Renal cortex interstitium (tissue), 15 donors: ENCODE measurements around the gene AGAP2. TPM values are rescaled to one million over a fixed set of nuclear protein-coding genes. Genes with fewer than 3 reads are reported as not detected.
A peak's percentile ranks its signal among the peaks of the same experiment; 100 is the strongest.
"Not testable (repeated sequence)": the region's sequence is repeated elsewhere in the genome, so short reads cannot be mapped to it uniquely, and the experiment has no call there.

Experiments
- DNase-seq, 11 donors: peaks; one replicate each; pipeline ENCODE4 v3.0.0-alpha.2; 2013; ENCODE audit warnings: low read depth in 9 of 11, low spot score in 4 of 11; ENCODE audit errors: extremely low read depth in 1 of 11
- long read RNA-seq, 16 experiments: transcript quantifications; one replicate each; lab custom pipeline, GENCODE V29; 2026
- polyA plus RNA-seq, 3 donors: library from polyadenylated mRNA; unstranded; fragments of 120-200 nt; gene quantifications; one replicate each; pipeline ENCODE4 v1.2.1, GENCODE V29; 2013; ENCODE audit not compliant: insufficient read length in 3 of 3

Gene AGAP2
- 1 to 10 TPM in 2 of 3 donors, under 1 TPM in 1; 0.89 to 1.9 (median 1.1) TPM for polyA plus RNA-seq
- long read RNA-seq, donor 1 = 0 reads
- long read RNA-seq, donor 2, full-length matches to known transcripts = 1 of 1 reads
- long read RNA-seq, donor 2, partial matches to known transcripts = 0 of 1 reads
- long read RNA-seq, donor 2, other reads (novel, unspliced or antisense) = 0 of 1 reads
- long read RNA-seq, donor 3 = 0 reads
- long read RNA-seq, donor 4 = 0 reads
- long read RNA-seq, donor 5 = 0 reads
- long read RNA-seq, donor 6 = 0 reads
- long read RNA-seq, donor 7, partial matches to known transcripts = 74 of 101 reads
- long read RNA-seq, donor 7, other reads (novel, unspliced or antisense) = 27 of 101 reads
- long read RNA-seq, donor 8 = 0 reads
- long read RNA-seq, donor 9 = 0 reads
- long read RNA-seq, donor 10 = 0 reads
- long read RNA-seq, donor 11 = 0 reads
- long read RNA-seq, donor 12 = 0 reads
- long read RNA-seq, donor 13 = 0 reads
- long read RNA-seq, donor 14 = 0 reads
- long read RNA-seq, donor 15, full-length matches to known transcripts = 1 of 1 reads
- long read RNA-seq, donor 15, partial matches to known transcripts = 0 of 1 reads
- long read RNA-seq, donor 15, other reads (novel, unspliced or antisense) = 0 of 1 reads
- long read RNA-seq, donor 16, full-length matches to known transcripts = 1 of 1 reads
- long read RNA-seq, donor 16, partial matches to known transcripts = 0 of 1 reads
- long read RNA-seq, donor 16, other reads (novel, unspliced or antisense) = 0 of 1 reads

DNA sequence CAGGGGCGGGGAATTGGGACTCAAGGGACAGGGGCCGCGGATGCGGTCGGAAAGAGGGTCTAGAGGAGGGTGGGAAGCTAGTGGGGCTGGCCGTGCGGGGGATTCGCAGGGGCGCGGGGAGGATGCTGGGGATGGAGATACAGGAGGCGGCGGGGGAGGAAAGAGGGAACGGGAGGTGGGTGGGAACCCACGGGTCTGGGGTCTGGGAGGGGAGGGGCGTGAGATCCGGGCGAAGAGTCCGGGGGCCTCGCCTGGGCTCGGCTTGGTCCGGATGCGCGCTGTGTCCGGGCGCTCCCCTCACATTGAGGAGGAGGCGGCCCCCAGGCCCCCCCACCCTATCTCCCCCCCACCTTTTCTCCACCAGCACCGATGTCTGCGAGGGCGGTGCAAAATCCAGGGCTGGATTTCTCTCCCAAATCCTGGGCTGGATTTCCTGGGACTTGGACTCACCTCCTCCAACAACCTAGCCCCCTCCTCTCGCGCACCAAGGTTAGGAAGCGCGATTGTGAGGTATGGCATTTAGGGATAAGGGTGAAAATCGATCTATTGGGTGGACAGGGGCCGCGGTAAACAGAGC lies at the start of gene AGAP2:
Gene AGAP2, minus strand, starts transcription at position 82 of the 577 bp plus-strand sequence. CDS start 496 bp downstream, outside the sequence.
- DNase-seq = no peak

DNA sequence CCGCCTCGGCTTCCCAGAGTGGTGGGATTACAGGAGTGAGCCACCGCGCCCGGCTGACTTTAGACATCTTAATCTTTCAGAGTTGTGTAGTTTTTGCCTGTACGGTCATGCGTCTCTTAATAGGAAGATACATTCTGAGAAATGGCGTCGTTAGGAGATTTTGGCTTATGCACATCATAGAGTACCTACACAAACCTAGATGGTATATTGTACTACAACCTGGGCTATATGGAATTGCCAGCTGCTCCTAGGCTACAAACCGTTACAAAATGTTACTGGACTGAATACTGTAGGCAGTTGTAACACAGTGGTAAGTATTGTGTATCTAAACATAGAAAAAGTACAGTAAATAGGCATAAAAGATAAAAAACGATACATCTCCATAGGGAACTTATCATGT lies 45.3 kb upstream of the AGAP2 start:
- DNase-seq = no peak

DNA sequence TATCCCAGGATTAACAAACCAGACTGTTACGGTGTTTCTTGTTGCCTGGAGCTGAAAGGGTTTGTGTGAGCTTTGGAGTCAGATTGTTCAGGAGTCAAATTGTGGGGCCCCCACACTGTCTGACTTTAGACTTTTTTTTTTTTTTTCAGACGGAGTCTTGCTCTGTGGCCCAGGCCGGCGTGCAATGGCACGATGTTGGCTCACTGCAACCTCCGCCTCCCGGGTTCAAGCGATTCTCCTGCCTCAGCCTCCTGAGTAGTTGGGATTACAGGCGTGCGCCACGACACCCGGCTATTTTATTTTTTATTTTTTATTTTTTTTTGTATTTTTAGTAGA lies 44.9 kb upstream of the AGAP2 start:
- no peak for DNase-seq

DNA sequence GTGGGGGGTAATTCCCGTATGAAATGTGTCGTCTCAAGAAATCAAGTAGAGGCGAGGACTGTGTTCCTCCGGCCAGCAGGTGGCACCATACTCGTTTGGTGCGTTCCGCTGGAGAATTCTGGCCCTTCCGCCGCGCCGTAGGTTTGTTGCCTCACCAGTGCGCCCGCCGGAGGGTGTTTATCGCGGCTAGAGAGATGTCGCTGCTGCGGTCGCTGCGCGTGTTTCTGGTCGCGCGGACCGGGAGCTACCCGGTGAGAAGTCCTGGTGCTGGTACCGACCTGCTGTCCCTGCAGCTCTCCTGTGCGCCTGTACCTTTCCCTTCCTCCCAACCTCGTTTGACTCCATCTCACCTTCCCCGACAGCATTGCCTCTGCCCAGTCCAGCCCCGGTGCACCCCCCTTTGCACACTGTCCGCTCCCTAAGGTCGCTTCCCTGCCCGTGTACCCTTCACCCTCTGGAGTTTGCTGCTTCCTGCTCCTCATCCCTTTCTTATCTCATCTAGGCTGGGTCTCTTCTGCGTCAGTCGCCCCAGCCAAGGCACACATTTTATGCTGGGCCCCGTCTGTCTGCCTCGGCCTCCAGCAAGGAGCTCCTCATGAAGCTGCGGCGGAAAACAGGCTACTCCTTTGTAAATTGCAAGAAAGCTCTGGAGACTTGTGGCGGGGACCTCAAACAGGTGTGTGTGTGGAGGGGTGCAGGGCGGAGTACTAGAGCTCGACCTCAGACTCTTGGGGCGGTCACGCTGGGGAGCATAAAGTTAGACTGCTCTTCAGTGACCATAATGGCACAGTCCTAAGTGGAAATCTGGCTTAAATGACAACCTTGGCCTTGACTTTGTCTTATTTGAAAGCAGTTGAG lies 44.3 kb upstream of the AGAP2 start, which contains the start of gene TSFM:
Gene TSFM, plus strand, starts transcription at position 180 of the 858 bp plus-strand sequence. Its CDS starts 15 bp downstream, at position 195.
- peak; percentile 86 to 97 (median 94) for DNase-seq

DNA sequence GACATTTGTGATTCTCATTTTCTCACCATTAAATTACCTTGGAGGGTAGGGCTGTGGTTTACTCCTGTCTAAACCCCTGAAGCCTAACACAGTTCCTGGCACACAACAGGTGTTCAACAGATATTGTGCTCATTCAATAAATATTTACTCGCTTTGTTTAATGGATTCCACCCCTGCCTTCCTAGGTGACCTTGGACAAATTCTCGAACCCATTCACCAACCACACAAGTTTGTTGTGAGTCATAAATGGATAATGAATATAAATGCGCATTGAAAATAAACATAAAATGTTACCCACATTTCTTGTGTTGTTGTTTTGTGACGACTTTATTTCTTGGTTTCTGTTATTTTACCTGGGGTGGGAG lies 43.7 kb upstream of the AGAP2 start:
- DNase-seq = no peak

DNA sequence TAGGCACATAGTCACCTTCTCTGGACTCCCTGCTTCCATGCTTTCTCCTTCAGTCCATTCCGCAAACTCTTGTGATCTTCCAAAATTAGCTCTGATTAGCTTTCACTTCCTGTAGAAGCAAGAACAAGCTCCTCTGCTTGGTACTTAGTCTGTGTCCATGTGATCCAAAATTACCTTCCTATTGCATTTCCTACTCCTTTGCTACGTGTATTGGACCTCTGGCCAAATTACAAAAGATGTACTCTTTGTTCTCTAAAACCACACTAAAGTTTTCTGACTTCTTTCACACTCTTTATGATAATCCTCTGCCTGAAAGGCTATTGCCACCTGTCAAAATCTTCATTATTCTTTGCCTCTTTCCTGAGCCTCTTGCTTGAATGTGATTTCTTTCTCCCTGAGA lies 43.3 kb upstream of the AGAP2 start:
- DNase-seq = no peak

DNA sequence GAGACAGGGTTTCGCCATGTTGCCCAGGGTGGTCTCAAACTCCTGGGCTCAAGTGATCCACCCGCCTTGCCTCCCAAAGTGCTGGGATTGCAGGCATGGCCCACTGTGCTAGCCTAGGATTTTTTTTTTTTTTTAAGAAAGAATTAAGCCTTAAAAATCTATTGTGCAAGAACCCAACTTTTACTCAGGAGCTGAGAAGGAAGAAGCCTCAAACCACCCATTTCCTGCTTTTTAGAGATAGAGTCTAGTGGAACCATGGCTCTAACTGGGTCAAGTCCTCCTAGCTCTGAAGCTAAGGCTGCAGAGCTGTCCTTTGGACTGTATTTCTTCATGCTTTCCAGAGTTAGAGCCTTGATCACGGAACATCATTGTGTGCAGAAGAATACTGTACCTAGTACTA lies 42.7 kb upstream of the AGAP2 start:
- DNase-seq = no peak

DNA sequence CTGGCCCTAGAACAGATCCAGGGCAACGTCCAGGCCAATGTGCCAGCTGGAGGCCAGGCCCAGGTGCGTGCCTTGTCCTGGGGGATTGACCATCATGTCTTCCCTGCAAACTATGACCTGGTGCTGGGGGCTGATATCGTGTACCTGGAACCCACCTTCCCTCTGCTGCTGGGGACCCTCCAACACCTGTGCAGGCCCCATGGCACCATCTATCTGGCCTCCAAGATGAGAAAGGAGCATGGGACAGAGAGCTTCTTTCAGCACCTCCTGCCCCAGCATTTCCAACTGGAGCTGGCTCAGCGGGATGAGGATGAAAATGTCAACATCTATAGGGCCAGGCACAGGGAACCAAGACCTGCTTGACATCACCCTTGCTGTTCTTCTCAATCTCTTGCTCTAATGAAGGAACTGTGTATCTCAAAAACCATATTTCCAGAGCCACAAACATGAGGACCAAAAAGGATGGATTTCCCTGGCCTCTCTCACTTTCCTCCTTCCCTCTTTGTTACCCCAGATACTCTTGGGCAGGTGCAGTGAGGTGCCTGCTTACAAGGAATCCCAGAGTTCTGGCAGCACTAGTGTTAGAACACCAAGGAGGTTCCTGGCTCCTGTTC lies 41.8 kb upstream of the AGAP2 start:
- no peak for DNase-seq

DNA sequence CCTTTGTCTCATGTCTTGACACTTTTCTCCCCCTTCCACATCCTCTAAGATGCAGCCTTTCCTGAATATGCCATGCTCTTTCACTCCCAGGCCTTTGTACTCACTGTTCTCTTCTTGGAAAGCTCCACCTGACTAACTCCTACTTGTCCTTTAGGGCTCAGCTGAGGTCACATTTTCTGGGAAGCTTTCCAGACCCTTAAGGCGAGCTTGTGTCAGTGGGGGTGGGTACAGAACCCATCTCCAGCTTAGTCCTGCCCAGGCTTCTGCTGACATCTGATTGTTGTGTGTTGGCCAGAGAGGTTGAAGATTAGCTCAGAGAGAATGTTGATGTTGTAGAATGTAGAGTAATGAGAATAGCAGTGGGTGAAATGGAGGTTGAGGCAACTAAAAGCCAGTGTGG lies 41.2 kb upstream of the AGAP2 start:
- DNase-seq = no peak

DNA sequence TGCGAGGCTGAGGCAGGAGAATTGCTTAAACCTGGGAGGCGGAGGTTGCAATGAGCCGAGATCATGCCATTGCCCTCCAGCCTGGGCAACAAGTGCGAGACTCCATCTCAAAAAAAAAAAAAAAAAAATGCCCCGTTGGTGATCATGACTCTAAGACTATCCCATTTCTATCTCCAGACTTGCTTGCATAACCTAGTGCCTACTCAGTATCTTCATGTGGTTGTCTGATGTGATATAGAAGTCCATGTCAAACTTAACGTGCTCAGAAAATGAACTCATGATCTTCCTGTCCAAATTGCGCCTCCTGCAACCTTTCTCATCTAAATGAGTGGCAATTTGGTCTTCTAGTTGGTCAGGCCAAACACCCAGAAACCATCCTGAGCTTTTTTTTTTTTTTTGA lies 39.4 kb upstream of the AGAP2 start:
- no peak for DNase-seq

DNA sequence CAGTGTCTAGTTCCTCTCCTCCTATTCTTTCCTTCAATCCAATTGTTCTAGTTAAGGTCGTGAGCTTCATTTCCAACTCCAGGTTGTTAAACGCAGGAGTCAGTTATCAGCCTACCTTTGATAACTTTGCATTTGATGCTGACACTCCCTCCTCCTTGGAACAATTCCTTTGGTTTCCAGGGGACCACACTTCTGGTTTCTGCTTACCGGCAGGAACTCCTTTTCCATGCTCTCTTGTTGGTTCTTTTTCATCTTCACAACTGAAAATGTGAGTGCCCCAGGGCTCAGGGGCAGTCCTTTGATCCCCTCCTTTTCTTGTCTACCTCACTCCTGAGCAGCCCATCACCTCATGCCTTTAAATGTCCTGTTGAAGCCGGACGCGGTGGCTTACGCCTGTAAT lies 38.8 kb upstream of the AGAP2 start:
- DNase-seq = no peak

DNA sequence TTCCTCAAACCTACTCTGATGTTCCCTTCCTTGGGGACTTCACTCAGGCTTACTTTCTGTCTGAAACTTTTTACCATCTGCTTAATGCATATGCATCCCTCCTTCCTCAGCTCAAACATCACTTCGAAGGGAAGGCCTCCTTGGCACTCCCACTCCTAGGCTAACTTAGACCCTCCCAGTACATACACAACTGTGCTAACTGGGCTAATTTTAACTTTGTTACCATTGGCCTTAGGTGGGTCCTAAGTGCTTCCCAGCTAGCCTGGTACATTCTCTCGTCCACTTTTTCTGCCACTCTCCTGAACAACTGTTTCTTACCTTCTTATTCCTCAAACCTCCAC lies 37.7 kb upstream of the AGAP2 start:
- no peak for DNase-seq

DNA sequence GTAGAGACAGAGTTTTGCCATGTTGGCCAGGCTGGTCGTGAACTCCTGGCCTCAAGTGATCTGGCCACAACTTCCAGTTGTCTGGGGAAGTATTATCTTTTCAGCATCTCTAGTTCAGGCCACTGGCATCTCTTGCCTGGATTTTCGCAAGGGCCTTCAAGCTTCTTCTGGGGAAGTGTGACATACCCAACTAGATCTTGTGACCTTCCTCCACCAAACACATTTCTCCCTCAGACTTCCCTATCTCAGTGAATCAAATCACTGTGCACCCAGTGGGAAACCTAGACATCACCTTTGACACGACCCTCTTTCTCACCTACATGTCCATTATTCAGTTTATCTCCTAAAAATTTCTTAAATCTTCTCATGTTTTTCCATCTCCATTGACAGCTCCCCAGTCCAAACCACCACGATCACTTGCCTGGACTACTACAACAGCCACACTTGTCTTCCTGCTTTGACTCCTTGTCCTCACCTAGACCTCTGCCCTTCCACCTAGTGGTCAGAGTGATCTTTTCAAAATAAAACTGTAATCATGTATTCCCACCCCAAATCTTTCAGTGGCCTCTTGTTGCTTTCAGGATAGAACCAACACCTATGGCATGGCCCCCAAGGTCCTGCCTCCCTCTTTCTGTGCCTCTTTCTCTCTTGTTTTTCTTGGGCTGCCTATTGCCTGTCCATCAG lies 37.2 kb upstream of the AGAP2 start:
- DNase-seq = no peak

DNA sequence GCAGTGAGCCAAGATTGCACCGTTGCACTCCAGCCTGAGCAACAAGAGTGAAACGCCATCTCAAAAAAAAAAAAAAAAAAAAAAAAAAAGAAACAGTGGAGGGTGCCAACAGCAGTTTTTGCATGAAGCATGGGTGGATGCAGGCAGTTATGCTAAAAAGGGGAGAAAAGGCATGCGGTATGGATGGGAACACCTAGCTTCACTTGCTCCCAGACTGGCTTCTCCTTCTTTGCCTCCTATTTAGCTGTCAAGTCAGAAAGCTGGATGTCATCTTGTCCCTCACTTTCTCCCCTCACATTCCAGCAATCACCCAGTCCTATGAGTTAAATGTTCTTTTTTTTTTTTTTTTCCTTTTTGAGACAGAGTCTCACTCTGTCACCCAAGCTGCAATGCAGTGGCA lies 36.5 kb upstream of the AGAP2 start:
- no peak for DNase-seq

DNA sequence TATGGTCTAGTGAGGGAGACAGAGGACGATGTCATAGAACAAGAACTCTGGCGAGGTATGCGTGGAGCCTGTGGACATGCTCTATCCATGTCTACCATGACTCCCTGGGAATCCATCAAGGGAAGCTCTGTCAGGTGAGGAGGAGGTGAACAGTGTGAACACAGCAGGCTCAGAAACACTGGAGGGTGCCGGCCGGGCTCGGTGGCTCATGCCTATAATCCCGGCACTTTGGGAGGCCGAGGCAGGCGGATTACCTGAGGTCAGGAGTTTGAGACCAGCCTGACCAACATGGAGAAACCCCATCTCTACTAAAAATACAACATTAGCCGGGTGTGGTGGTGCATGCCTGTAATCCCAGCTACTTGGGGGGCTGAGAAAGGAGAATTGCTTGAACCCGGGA lies 36.1 kb upstream of the AGAP2 start:
- not testable (repeated sequence) for DNase-seq

DNA sequence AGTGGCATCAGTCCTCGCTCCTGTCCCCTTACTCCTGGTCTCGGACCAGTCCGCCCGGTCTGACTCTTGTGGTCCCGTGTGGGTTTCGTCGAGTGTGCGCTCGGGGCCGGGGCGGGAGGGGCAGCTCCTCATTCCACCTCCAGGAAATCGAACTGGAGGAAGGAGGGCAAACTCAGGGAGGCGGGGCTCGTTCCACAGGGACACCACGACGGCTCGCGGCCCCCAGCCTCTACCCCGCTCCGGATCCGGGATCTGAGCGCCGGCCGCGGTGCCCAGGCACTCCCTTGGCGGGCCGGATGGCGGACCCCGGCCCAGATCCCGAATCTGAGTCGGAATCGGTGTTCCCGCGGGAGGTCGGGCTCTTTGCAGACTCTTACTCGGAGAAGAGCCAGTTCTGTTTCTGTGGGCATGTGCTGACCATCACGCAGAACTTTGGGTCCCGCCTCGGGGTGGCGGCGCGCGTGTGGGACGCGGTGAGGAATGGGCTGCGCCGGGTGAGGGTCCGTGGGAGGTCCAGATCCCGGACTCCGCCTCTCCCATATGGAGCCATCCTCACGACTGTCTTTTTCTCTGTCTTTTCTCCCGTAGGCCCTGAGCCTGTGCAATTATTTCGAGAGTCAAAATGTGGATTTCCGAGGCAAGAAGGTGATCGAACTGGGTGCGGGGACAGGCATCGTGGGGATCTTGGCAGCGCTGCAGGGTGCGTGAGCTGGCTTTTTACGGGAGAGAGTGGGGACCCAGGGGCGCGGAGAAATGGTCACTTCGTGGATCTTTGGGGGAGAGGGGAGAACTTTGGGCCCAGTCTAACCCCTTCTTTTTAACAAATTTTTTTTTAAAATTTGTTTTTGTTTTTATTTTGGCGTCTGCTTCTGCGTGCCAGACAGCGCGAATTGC lies 34.1 kb upstream of the AGAP2 start, which contains the start of gene EEF1AKMT3:
Gene EEF1AKMT3, plus strand, starts transcription at position 186 of the 894 bp plus-strand sequence. Its CDS starts 111 bp downstream, at position 297.
- peak in 1 of 11 donors; percentile 40 for DNase-seq

DNA sequence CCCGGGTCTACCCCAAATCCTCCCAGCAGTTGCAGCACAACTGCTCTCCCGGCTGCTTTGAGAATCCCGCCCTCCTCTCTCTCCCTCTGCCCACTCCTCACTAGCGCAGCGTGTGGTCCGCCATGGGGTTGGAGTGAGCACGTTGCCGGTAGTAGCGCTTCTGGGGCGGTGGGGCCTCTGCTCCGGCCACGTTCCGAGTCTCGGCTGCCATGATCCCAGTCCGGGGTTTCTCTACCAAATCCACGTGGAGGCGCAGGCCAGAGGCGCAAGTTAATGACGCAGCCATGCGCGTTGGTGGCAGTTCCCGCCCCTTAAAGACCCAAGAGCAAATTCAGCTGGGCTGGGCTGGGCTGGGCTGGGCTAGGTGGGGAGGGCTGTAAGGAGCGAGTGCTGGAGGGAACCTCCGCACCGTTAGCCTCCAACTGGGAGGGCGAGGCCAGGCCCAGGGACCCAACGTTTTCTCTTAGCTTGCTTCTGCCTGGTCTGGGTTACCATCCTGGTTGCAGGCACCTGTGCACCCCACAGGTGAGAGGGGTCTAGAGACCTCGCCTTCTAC lies 33.4 kb upstream of the AGAP2 start, which contains the start of gene METTL1:
Gene METTL1, minus strand, starts transcription at position 233 of the 556 bp plus-strand sequence. Its CDS starts 22 bp downstream, at position 211.
- DNase-seq = peak; percentile 91 to 97 (median 95)
